HG03432 (cell line): ENCODE measurements around the gene HARS2.
"Not testable (repeated sequence)": the region's sequence is repeated elsewhere in the genome, so short reads cannot be mapped to it uniquely, and the experiment has no call there.

Experiments used
- ATAC-seq: cut with Tn5 transposase; IDR thresholded peaks from one replicate; pipeline ENCODE4 v1.9.1; 2021; ENCODE audit warnings: mild to moderate bottlenecking, moderate library complexity; ENCODE audit not compliant: unreplicated experiment

HARS2 gene

GRCh38 chr5:140690941-140691924, at the start of gene HARS2, which contains the start of gene HARS1:
Gene HARS2 (plus strand): TSS chr5:140691455. CDS start chr5:140691649, 194 bp downstream.
Gene HARS1 (minus strand): TSS chr5:140691370. CDS start chr5:140691304, 66 bp downstream.
- peak; percentile 98 for ATAC-seq

GRCh38 chr5:140641716-140642115, 49.5 kb upstream of the HARS2 start:
- no peak for ATAC-seq

GRCh38 chr5:140642718-140643117, 48.5 kb upstream of the HARS2 start:
- no peak for ATAC-seq

- ATAC-seq: no peak
Observed at GRCh38 chr5:140647042-140647419, 44.2 kb upstream of the HARS2 start.

- ATAC-seq: no peak
Observed at GRCh38 chr5:140658870-140659269, 32.4 kb upstream of the HARS2 start.

GRCh38 chr5:140660371-140660770, 30.9 kb upstream of the HARS2 start:
- ATAC-seq: not testable (repeated sequence)

GRCh38 chr5:140664030-140664358, 27.3 kb upstream of the HARS2 start:
- no peak for ATAC-seq

- peak; percentile 98 for ATAC-seq
Observed at GRCh38 chr5:140664359-140665119, 26.7 kb upstream of the HARS2 start, which contains the start of gene WDR55. Gene WDR55 (plus strand): TSS chr5:140664904. CDS start chr5:140664913, 9 bp downstream.

GRCh38 chr5:140671035-140671434, 20.2 kb upstream of the HARS2 start:
- ATAC-seq: not testable (repeated sequence)

GRCh38 chr5:140671472-140672125, 19.7 kb upstream of the HARS2 start:
- ATAC-seq: no peak

GRCh38 chr5:140672455-140673186, 18.6 kb upstream of the HARS2 start:
- ATAC-seq: no peak

- ATAC-seq: no peak
Observed at GRCh38 chr5:140673187-140673976, 17.9 kb upstream of the HARS2 start, which contains the start of gene DND1. Gene DND1 (minus strand): TSS chr5:140673576. CDS start chr5:140673542, 34 bp downstream.

GRCh38 chr5:140674211-140674610, 17.0 kb upstream of the HARS2 start:
- ATAC-seq: no peak

- no peak for ATAC-seq
Observed at GRCh38 chr5:140674629-140675028, 16.6 kb upstream of the HARS2 start.

- peak; percentile 75 for ATAC-seq
Observed at GRCh38 chr5:140677947-140678346, 13.3 kb upstream of the HARS2 start.

GRCh38 chr5:140678993-140679392, 12.3 kb upstream of the HARS2 start:
- no peak for ATAC-seq

GRCh38 chr5:140690376-140690932, 801 bp upstream of the HARS2 start:
- no peak for ATAC-seq

- ATAC-seq: no peak
Observed at GRCh38 chr5:140694276-140694675, 3.0 kb downstream of the HARS2 start.

- no peak for ATAC-seq
Observed at GRCh38 chr5:140696891-140697492, 5.7 kb downstream of the HARS2 start.
